KOPT-K1 (cell line): ENCODE results near the gene CDX2.

ENCODE experiments used
- H3K27ac ChIP-seq: fragments of 200-600 bp; sonication (generic); 2 replicates; pipeline ENCODE4 v1.5.1; 2016; ENCODE audit warnings: antibody characterized with exemption, mild to moderate bottlenecking, low read depth, low read length; ENCODE audit not compliant: poor library complexity, severe bottlenecking
- H3K36me3 ChIP-seq: fragments of 200-600 bp; sonication (generic); 2 replicates; pipeline ENCODE4 v1.5.1; 2017; ENCODE audit warnings: antibody characterized with exemption, mild to moderate bottlenecking, low read length, moderate library complexity; ENCODE audit not compliant: insufficient read depth
- H3K9me3 ChIP-seq: fragments of 200-600 bp; sonication (generic); 2 replicates; pipeline ENCODE4 v1.5.1; 2017; ENCODE audit warnings: antibody characterized with exemption, low read length, mild to moderate bottlenecking; ENCODE audit not compliant: insufficient read depth, poor library complexity, severe bottlenecking

The CDX2 gene

GRCh38 chr13:27962982-27963381 lies 6.1 kb downstream of the CDX2 start:
- H3K27ac ChIP-seq: no peak overlapping the region
- H3K36me3 ChIP-seq: no peaks in the 10 kb centered on the region

GRCh38 chr13:27962128-27962841 lies 6.8 kb downstream of the CDX2 start:
- Histone ChIP-seq H3K27ac (no peak overlapping the region), H3K9me3 (no peaks in the 10 kb centered on the region)

More at GRCh38 chr13:27962982-27963381, 6.1 kb downstream of the CDX2 start:
- H3K9me3 ChIP-seq: no peaks in the 10 kb centered on the region

DNA sequence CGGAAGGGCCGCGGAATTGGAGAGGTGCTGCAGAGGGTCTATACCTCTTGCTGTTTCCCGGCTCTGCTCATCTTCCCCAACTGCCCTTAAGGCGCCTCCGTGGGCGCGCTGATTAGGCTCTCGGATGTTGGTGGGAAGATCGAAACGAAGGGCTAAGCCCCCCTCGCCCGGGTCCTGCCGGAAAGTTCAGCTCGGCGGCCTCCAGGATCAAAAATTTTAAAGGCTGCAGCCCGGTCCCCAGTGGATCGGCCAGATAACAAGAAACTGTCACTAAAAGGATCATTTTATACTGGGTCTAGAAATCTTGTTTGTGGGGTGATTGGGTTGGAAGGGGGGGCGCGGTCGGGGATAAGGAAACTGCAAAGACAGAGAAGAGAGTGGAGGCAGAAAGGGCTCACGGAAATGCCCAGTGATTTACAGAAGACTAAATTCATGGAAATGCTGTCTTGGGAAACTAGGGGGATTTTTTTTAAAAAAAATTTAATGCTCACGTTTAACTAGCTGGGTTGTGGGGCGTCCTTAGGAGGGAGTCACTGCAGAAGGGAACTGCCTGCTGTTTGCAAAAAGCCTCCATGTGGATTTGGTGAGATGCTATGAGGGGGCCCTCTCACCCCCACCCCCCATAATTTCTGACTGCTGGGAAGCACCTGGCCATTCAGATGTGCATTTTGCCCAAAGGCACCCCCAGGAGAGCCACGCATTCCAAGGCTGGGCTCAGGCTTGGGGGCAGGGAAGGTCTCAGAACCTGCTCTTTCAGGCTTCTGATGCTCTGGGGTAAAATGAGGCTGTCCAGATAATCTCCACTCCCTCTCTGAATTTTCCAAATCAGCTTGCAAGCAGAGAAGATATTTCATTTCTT lies 7.7 kb downstream of the CDX2 start:
- H3K36me3 ChIP-seq: no peaks in the 10 kb centered on the region
- no peak overlapping the region for H3K27ac ChIP-seq
- H3K9me3 ChIP-seq: no peaks in the 10 kb centered on the region

More at GRCh38 chr13:27962128-27962841, 6.8 kb downstream of the CDX2 start:
- no peaks in the 10 kb centered on the region for H3K36me3 ChIP-seq

DNA sequence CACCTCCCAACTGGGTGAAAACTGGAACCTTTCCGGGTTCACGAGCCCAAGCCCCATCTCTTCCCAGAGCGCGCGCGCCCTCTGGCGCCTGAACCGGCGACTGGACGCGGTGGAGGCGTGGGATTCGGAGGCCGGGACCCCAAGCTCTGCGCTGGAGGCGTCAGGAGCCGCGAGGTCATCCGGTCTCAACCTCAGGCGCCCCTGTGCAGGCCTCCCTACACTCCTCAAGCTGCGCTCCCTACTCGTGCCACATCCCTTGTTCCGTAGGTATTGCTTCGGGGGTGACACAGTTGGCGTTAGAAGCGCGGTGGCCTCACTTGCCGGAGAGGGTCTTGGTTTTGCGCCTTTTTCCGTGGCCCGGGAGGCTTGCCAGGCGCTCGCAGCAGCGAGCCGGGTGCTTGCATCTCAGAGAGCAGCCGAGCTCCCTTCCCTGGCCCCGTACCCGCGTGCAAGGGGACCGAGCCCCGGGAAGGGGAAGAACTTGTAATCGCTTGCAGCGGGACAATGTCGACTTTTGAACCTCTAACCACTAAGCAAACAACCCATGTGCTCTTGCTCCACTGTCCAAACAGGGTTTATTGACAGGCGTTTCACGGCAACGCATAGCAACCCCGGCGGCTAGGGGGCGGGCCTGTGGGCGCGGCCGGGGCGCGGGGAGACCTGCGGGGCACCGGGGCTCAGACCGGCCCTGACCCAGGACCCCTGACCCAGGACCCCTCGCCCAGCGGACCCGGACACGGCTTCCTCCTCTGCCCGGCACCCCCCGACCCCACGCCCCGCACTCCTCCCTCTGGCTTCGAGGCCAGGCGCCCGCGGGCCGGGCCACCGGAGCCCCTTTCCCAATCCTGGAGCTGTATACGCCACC lies 8.5 kb downstream of the CDX2 start:
- H3K27ac ChIP-seq: no peak overlapping the region

GRCh38 chr13:27959976-27960361 lies 9.1 kb downstream of the CDX2 start:
- Histone ChIP-seq H3K9me3 (no peaks in the 10 kb centered on the region), H3K27ac (no peak overlapping the region), H3K36me3 (no peaks in the 10 kb centered on the region)

More for the DNA sequence above, 8.5 kb downstream of the CDX2 start:
- no peaks in the 10 kb centered on the region for H3K9me3 ChIP-seq
- no peaks in the 10 kb centered on the region for H3K36me3 ChIP-seq

- H3K9me3 ChIP-seq: no peaks in the 10 kb centered on the region
- no peak overlapping the region for H3K27ac ChIP-seq
Measured at GRCh38 chr13:27956576-27957300, 12.4 kb downstream of the CDX2 start.

DNA sequence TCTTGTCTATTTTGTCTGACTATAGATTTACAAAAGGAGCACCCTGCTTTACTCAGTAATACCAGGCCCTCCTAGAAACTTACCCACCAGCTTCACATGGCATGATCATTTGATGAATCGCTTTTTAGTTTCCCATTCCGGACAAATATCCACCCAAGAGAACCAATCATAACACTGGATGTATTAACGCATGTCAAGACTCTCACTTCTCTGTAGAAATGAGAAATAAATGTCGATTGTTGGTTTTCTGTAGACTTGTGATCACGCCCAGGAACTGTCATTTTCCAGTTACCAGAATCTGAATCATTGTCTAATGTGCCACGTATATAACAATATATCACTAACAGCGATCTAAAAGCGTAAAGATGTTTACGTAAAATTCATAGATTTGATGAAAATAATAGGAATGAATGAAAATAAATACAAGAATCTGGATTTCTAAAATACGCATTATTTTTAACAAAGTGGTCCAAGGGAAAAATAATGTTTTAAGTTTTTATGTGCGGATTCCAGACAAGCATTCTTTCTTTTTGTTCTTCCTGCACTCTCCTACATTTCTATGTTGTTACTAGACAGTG lies 14.0 kb downstream of the CDX2 start:
- Histone ChIP-seq H3K27ac (no peak overlapping the region), H3K36me3 (no peaks in the 10 kb centered on the region), H3K9me3 (no peaks in the 10 kb centered on the region)

More at GRCh38 chr13:27956576-27957300, 12.4 kb downstream of the CDX2 start:
- H3K36me3 ChIP-seq: no peaks in the 10 kb centered on the region

DNA sequence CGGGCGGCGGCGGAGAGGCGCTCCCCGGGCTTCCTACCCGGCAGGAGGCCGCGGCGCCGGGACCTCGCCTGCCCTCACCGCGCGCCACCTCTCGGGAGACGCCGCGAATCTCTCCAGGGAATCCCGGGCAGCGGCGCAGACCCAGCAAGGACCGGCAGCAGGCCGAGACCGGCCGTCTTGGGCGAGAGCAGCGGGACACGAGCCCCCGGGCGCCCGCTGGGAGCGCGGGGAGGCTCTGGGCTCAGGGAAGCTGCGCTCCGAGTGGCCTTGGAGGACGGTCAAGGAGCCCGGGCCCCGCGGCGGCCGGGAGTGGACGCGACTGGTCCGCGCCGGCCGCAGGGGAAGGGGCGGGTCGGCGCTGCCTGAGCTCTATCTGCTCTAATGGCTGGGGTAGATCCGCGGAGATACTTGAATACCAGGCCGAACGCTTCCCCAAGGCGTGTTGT lies 14.7 kb downstream of the CDX2 start:
- no peak overlapping the region for H3K27ac ChIP-seq
- H3K9me3 ChIP-seq: no peaks in the 10 kb centered on the region
- H3K36me3 ChIP-seq: no peaks in the 10 kb centered on the region

DNA sequence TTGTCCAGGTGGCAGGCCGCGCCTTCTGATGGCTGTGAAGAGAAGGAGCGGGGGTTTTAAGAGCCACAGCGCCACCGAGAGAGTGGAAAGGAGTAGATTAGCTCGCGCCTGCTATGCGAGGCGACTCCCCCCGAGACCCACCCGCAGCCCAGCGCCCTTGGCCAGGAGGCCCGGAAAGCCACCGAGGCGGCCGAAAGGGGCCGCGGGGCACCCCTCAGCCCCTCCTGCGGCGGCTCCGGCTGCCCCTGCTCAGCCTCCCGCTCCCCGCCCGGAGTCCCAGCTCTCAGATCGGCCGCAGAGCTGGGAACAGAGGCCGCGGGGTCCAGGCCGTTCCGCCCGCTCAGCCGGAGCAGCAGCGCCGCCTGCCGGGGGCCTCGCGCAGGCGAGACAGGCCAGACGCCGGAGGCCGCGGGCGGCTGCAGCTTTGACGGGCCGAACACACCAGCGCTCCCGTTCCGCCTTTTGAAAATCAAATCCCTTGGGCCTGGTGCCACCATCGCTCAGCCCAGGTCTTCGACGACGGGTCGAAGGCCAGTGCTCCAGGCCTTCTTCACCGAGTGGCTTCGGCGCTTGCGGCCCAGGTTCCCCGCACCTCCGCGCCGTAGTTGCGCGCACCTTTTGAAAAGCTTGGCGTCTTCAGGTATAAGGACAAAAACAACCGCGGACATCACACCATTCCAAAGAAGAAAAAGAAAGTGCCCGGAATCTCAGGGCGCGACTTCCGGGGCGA lies 15.3 kb downstream of the CDX2 start:
- no peak overlapping the region for H3K27ac ChIP-seq
- H3K9me3 ChIP-seq: no peaks in the 10 kb centered on the region
- H3K36me3 ChIP-seq: no peaks in the 10 kb centered on the region

- H3K9me3 ChIP-seq: no peaks in the 10 kb centered on the region
- H3K27ac ChIP-seq: no peak overlapping the region
- H3K36me3 ChIP-seq: no peaks in the 10 kb centered on the region
Measured at GRCh38 chr13:27952876-27953675, 16.0 kb downstream of the CDX2 start.

- Histone ChIP-seq H3K36me3 (no peaks in the 10 kb centered on the region), H3K9me3 (peaks cover 22% of the 10 kb centered on the region), H3K27ac (no peak overlapping the region)
Measured at GRCh38 chr13:27942972-27943371, 26.1 kb downstream of the CDX2 start.

GRCh38 chr13:27933580-27934328 lies 35.4 kb downstream of the CDX2 start:
- Histone ChIP-seq H3K27ac (no peak overlapping the region), H3K36me3 (no peaks in the 10 kb centered on the region)

More at GRCh38 chr13:27933580-27934328, 35.4 kb downstream of the CDX2 start:
- H3K9me3 ChIP-seq: no peaks in the 10 kb centered on the region
